Peyer's patch (tissue), 4 donors: ENCODE data around the gene FAM110D. TPM values are rescaled to one million over a fixed set of nuclear protein-coding genes. Genes with fewer than 3 reads are reported as not detected.

Experiments used
- DNase-seq, 3 donors: peaks; one replicate each; pipeline ENCODE4 v3.0.0-alpha.2; 2017 to 2019
- H3K27ac ChIP-seq, 4 donors: fragments of 200-600 bp; sonication (generic); one replicate each; pipeline ENCODE4 v1.5.1; 2016 to 2019
- H3K27me3 ChIP-seq, 2 donors: fragments of 200-600 bp; sonication (generic); one replicate each; pipeline ENCODE4 v1.5.1; 2019
- H3K36me3 ChIP-seq, 3 donors: fragments of 200-600 bp; sonication (generic); one replicate each; pipeline ENCODE4 v1.5.1; 2016 to 2019
- H3K4me1 ChIP-seq, 4 donors: fragments of 200-600 bp; sonication (generic); one replicate each; pipeline ENCODE4 v1.5.1; 2016 to 2019
- H3K4me3 ChIP-seq, 4 donors: fragments of 200-600 bp; sonication (generic); 1 replicate in 3 of 4; 2 replicates in 1 of 4; pipeline ENCODE4 v1.5.1; 2016 to 2019; ENCODE audit warnings: mild to moderate bottlenecking in 1 of 4
- H3K9me3 ChIP-seq, 4 donors: fragments of 200-600 bp; sonication (generic); one replicate each; pipeline ENCODE4 v1.5.1; 2016 to 2019; ENCODE audit warnings: mild to moderate bottlenecking in 1 of 4
- POLR2A ChIP-seq, 2 donors: fragments of 450-650 bp; IDR thresholded peaks; one replicate each; pipeline ENCODE4 v1.5.1; 2017; ENCODE audit warnings: antibody characterized with exemption in 2 of 2, mild to moderate bottlenecking in 2 of 2, moderate library complexity in 2 of 2
- total RNA-seq, 4 donors: library from RNA; depleted of rRNA; stranded (reverse); fragments of >200 nt; gene quantifications; one replicate each; pipeline ENCODE4 v1.1.0, GENCODE V29; 2016
- TF ChIP-seq, protein P1 (sequence below), 6 experiments: fragments of 450-650 bp in 4 of 6; fragments of 200-600 bp in 2 of 6; sonication (generic) in 1 of 6; IDR thresholded peaks; one replicate each; pipeline ENCODE4 v1.5.1; 2017 to 2019; ENCODE audit warnings: antibody characterized with exemption in 6 of 6, mild to moderate bottlenecking in 3 of 6, moderate library complexity in 1 of 6

FAM110D gene
- total RNA-seq, 4 donors from 2014 or later: 1.3 to 6.6 (median 1.3) TPM; not detected in 1

DNA sequence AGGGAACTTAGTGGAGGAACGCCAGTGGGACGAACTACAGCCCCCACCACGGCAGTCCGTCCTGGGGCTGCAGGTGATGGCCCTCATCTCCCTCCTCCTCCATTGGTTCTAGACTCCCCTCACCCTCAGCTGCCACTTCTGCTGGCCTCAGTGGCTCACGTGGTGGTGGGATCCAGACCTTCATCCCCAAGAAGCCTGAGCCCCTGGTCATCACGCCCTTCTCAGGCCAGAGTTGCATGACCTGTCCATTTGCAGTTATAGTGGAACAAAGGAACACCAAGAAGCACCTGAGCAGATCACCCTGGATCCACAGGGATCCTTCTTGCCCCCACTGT, 13.0 kb upstream of the FAM110D start:
- DNase-seq: no peak
- TF ChIP-seq POLR2A (IDR thresholded peaks at IDR 0.05): no peak
- TF ChIP-seq, protein P1, sequence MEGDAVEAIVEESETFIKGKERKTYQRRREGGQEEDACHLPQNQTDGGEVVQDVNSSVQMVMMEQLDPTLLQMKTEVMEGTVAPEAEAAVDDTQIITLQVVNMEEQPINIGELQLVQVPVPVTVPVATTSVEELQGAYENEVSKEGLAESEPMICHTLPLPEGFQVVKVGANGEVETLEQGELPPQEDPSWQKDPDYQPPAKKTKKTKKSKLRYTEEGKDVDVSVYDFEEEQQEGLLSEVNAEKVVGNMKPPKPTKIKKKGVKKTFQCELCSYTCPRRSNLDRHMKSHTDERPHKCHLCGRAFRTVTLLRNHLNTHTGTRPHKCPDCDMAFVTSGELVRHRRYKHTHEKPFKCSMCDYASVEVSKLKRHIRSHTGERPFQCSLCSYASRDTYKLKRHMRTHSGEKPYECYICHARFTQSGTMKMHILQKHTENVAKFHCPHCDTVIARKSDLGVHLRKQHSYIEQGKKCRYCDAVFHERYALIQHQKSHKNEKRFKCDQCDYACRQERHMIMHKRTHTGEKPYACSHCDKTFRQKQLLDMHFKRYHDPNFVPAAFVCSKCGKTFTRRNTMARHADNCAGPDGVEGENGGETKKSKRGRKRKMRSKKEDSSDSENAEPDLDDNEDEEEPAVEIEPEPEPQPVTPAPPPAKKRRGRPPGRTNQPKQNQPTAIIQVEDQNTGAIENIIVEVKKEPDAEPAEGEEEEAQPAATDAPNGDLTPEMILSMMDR (IDR thresholded peaks at IDR 0.05): no peak

DNA sequence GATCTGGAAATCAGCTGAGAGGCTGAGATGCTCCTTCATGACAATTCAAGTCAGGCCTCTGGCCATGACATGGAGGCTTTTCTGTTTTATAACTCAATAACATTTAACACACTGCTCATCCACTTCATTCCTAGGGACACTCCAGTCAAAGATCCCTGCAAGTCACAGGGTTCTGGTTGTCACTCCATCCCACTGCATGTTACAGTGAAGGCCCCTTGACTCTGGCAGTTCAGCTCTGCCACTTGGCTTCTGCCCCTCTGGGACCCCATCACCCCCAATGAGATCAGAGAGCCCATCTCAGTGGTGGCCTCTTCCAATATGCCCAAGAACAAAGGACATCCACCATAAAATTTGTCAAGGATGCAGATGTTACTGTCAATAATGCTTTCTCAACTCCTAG, 10.0 kb upstream of the FAM110D start:
- H3K27me3 ChIP-seq: no peaks in the 10 kb centered on the region
- H3K36me3 ChIP-seq: no peaks in the 10 kb centered on the region
- TF ChIP-seq, protein P1 (IDR thresholded peaks at IDR 0.05): no peak
- TF ChIP-seq POLR2A (IDR thresholded peaks at IDR 0.05): no peak
- no peaks in the 10 kb centered on the region for H3K9me3 ChIP-seq
- H3K4me3 ChIP-seq: no peak overlapping the region
- H3K27ac ChIP-seq: no peak overlapping the region
- no peaks in the 10 kb centered on the region for H3K4me1 ChIP-seq
- peak in 1 of 3 donors; percentile 8 for DNase-seq

More for the DNA sequence above, 13.0 kb upstream of the FAM110D start:
- H3K9me3 ChIP-seq: no peaks in the 10 kb centered on the region
- no peak overlapping the region for H3K27ac ChIP-seq
- H3K36me3 ChIP-seq: no peaks in the 10 kb centered on the region
- H3K27me3 ChIP-seq: no peaks in the 10 kb centered on the region
- no peak overlapping the region for H3K4me3 ChIP-seq
- no peaks in the 10 kb centered on the region for H3K4me1 ChIP-seq

DNA sequence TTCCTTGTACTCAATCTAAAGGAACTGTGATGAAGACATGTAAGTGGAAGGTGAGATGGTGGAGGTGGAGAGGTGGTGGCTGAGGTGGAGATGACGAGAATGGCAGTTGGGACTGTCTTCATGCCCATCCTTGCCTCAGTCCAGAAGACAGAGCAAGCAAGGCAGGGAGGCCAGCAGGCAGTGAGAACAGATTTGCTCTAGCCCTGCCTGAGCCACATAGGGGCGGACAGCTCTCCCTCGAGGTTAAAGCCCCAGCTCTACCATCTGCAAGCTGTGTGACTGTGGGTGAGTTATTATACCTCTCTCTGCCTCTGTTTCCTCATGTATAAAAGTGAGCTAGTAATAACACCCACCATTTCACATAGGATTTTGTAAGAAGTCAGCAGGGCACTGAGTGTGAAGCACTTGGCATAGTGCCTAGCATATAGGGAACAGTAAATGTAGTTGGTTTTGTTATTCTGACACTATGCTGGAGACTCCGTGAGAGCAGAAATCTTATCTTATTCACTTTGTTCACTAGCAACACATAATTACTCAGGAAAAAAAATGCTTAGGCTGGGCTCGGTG, 4.8 kb upstream of the FAM110D start:
- no peaks in the 10 kb centered on the region for H3K4me1 ChIP-seq
- peaks cover 0 to 5% of the 10 kb centered on the region in 2 donors for H3K27me3 ChIP-seq
- no peak overlapping the region for H3K27ac ChIP-seq
- no peak overlapping the region for H3K4me3 ChIP-seq
- no peaks in the 10 kb centered on the region for H3K9me3 ChIP-seq
- no peaks in the 10 kb centered on the region for H3K36me3 ChIP-seq
- DNase-seq: peak in 1 of 3 donors; percentile 2
- no peak for TF ChIP-seq POLR2A (IDR thresholded peaks at IDR 0.05)
- TF ChIP-seq, protein P1 (IDR thresholded peaks at IDR 0.05): no peak

DNA sequence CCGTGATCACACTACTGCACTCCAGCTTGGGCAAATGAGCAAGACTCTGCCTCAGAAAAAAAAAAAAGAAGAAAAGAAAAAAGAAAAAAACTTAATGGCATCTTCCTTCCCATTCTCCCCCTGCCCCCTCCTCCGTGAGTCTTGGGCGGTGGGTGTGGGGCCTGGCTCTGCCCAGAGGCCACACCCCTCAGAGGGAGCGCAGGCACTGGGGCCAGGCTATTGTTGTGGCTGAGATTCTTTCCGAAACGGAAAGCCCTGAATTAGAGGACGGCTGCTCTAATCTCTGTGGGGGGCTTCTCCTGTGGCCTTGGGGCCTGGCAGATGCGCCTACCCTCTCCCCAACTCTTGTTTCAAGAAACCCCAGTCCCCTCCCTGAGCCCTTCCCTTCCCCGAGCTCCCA, 4.1 kb upstream of the FAM110D start:
- TF ChIP-seq POLR2A (IDR thresholded peaks at IDR 0.05): no peak
- TF ChIP-seq, protein P1 (IDR thresholded peaks at IDR 0.05): no peak
- H3K27me3 ChIP-seq: peaks cover 0 to 5% of the 10 kb centered on the region in 2 donors
- DNase-seq: peak in 1 of 3 donors; percentile 18
- no peak overlapping the region for H3K27ac ChIP-seq
- no peaks in the 10 kb centered on the region for H3K4me1 ChIP-seq
- H3K36me3 ChIP-seq: no peaks in the 10 kb centered on the region
- H3K4me3 ChIP-seq: no peak overlapping the region
- no peaks in the 10 kb centered on the region for H3K9me3 ChIP-seq

DNA sequence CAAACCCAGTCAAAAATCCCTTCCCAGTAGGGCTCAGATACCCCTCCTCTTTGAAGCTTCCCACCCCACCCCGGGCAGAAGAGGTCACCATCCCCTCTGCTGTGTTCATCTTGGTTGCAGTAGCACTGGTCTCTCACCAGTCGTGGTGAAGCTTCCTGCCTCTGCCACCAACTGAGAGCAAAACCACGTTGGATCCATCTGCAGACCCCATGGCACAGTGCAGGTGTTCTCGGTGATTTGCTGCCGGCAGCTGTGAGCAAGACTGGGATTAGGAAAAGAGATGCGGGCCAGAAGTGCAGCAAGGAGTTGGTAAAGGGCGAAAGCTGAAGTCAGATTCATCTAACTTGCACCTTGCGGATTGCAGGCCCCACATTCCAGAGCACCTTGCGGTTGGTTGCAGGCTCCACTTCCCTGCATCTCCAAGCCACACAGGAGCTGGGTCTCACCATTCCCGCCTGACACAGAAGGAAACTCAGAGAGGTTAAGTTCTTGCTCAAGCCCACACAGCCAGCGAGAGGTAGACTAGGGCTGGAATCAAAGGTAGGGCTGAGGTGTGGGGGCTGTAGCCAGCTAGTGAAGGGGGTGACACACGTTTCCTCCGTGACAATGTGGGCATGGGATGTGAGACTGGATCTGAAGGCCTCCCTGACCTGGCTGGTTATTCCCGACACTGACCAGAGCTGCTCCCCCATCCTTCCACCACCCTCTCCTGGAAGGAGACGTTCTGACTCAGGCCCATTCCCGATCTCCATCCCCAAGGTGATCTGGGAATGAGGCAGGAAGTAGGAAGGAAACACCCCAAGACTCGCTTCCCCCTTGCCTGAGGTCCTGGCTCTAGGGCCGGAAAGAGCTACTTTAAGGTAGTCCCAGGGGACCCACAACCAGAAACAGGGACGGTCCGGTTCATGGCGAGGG, 3.3 kb upstream of the FAM110D start:
- TF ChIP-seq POLR2A (IDR thresholded peaks at IDR 0.05): no peak
- TF ChIP-seq, protein P1 (IDR thresholded peaks at IDR 0.05): no peak
- Histone ChIP-seq H3K36me3 (no peaks in the 10 kb centered on the region), H3K4me3 (peak overlapping the region in 1 of 4 donors; percentile 4), H3K9me3 (no peaks in the 10 kb centered on the region), H3K4me1 (no peaks in the 10 kb centered on the region), H3K27me3 (peaks cover 0 to 5% of the 10 kb centered on the region in 2 donors), H3K27ac (peak overlapping the region in 2 of 4 donors; percentile 35 to 45)
- DNase-seq: peak in 1 of 3 donors; percentile 34
